Endometrial microvascular endothelial cells (primary cell): ENCODE results near the gene BORCS8. TPM values are rescaled to one million over a fixed set of nuclear protein-coding genes. Genes with fewer than 3 reads are reported as not detected.
"Not testable (repeated sequence)": the region's sequence is repeated elsewhere in the genome, so short reads cannot be mapped to it uniquely, and the experiment has no call there.

Source experiments
- in situ Hi-C: cut with HindIII; loops from 2 replicates; pipeline ENCODE4 v1.10.0; 2017; ENCODE audit warnings: low sequenced_read_pairs, low pct_unique_long_range_greater_than_20kb; ENCODE audit errors: inconsistent ontology term
- total RNA-seq: library from RNA; depleted of rRNA; stranded (reverse); fragments of >200 nt; gene quantifications from one replicate; pipeline ENCODE4 v1.2.3, GENCODE V29; 2015; ENCODE audit errors: inconsistent ontology term

BORCS8 gene
- total RNA-seq, 1 donor from 2014 or later, result 32.5 TPM

DNA sequence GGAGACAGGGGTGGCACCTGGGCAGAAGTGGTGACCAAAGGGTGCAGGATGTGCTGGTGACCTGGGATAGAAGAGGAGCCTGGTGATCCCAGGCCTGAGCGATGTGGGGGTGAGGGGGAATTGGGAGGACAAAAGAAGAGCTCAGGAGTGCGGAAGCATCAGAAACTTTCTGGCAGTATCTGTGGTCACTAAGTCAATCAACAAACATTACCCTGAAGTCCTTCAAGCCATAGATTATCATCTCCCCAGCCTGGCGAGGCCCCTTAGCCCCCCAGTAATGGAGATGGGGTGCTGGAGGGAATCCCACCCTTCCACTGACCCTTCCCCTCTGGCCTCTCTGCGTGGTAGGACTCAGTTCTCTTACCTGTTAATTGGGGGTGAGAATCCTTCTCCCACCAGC is 32.4 kb downstream of the BORCS8 start:
- in situ Hi-C loops, result no loop called here

DNA sequence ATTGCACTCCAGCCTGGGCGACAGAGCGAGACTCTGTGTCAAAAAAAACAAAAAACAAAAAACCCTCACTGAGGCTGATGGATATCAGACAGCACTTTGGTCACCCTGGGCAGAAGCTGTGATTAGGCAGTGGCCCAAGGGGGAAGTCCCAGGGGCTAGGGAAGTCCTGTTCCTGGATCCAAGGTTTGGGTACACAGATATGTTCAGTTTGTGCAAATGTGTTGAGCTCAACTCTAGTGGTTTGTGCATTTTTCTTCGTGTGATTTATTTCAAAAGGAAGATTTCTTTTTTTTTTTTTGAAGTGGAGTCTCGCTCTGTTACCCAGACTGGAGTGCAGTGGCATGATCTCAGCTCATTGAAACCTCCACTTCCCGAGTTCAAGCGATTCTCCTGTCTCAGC is 34.1 kb downstream of the BORCS8 start:
- in situ Hi-C loops, result no loop called here

DNA sequence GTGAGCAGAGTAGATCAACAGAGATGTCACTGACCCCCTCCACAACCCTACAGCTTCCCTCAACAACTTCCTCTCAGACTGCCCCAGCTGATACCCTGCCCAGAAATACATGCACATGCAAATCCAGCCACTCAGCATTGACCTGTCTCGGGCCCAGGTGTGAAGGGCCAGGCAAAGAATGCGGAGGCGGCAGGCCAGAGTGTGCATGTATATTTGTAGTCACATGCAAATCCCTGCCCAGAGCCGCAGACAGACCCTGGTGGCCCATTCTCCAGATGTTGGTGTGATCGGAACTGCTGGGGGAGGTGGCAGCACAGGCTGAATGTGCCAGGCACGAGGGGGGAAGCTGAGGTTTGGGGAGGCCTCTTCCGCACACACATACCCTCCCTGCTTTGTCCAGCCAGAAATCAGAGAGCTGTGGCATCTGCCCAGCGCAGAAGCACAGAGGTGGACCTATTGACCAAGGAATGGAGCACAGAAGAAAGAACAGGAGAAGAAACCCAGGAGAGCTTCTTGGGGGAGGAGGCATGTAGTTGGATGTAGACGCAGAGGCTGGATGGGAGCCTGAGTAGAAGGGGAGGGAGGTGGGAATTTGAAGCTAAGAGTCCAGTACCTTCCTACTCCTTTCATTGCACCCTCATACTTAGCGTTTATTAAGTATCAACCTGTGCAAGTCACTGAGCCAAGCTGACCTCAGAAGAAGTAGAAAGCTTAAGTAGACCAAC is 36.3 kb downstream of the BORCS8 start:
- in situ Hi-C loops, result no loop called here

DNA sequence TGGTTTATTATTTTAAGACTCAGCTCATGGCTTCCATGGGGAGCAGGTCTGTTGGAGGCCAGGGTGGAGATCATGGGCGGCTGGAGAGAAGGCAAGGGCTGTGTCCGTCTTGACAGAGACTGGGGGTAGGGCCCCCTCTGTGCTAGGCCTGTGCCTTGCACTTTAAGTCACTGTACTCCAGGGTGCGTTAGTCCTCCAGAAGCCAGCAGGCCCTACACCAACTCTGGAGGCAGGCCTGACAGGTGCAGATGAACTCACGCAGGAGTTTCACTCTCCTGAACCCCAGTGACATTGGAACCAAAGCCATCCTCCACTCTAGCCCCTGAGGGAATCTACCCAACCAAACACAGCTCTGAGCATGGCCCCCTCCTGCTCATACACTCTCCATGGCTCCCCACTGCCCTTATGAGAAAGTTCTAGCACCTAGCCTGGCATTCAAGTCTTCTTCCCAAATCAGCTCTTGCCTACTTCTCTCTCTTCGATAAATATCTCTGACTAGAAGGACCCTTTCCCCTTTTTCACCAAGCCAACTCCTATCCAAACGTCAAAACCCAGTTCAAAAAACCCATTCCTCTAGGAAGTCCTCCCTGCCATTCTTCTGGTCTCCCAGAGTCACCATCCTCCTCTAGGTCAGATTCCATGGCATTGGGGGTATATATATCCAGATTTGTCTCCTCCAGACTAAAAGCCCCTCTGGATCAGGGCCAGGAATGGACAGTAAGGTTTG is 37.0 kb downstream of the BORCS8 start:
- in situ Hi-C loops, result no loop called here

DNA sequence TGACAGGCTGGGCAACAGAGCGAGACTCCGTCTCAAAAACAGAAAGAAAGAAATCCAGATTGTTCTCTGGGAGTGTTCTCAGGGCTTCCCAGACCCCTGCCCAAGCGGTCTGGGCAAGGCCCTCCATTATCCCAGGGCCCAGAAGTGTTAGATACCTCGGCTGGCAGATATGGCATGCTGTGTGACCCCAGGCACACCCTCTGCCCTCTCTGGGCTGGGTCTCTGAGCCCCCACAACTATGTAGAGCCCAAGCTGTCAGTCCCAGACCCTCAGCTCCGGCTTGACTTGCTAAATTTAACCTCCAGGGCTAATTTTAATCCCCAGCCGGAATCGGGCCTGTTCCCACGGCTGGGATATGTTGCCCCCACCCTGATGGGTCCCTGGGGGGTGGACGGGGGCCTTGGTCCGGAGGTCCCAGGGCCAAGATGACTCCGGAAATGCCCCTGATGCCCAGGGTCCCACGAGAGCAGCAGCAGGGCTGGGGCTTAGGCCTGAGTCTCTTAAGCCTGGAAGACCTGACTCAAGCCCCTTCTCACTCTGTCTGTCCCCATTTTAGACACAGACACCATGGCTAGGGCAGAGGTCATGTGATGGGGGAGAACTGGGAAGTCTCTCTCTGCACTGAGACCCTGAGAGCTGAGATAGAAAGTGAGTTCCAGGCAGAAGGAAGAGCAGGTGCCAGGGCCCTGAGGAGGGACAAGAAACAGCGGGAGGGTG is 39.1 kb downstream of the BORCS8 start:
- in situ Hi-C loops, result no loop called here

DNA sequence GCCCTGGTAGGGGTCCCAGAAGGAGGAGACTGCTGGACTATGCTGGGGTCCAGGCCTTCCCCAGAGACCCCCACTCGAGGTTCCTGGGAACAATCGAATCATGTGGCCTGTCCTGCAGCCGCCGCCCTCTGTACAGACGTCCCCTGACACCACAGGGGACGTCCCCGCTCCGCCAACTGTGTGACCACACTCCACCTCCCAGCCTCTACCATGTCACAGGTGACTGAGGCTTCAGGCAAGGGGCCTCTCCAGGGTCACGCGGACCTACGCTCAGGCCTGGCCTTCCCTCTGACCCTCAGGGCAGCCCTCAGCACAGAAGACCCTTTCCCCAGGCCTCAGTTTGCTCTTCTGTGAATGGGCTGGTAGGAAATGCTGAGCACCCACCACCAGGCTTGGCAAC is 40.5 kb downstream of the BORCS8 start:
- in situ Hi-C loops, result no loop called here

DNA sequence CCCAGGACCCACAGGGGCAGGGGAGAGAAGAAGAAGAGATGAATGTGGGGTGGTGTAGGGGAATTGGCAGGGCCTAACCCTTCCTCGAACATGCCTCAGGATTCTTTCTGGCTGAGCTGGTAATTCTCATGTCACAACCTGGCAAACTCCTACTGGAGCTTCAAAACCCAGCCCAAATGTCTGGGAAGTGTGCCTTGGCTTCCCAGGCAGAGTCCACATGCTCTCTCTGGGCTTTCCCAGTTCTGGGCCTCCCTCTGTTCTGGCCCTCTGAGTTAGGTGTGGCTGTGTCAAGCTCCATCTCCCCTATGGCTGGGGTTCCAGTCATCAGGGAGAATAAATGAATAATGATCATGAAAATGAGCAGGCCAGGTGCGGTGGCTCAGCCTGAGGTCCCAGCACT is 42.5 kb downstream of the BORCS8 start:
- in situ Hi-C loops, result no loop called here

DNA sequence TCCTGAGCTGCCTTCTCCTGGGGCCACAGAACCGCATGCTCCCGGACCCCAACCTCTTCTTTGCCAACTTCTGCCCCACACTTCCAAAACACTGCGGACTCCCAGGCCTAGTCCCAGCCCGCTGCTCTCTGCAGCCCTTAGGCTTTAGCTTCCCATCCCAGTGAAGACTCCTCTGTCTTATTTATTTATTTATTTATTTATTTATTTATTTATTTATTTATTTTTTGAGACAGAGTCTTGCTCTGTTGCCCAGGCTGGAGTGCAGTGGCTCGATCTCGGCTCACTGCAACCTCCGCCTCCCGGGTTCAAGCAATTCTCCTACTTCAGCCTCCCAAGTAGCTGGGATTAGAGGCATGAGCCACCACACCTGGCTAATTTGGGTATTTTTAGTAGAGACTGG is 43.4 kb downstream of the BORCS8 start:
- in situ Hi-C loops, result not testable (repeated sequence)

DNA sequence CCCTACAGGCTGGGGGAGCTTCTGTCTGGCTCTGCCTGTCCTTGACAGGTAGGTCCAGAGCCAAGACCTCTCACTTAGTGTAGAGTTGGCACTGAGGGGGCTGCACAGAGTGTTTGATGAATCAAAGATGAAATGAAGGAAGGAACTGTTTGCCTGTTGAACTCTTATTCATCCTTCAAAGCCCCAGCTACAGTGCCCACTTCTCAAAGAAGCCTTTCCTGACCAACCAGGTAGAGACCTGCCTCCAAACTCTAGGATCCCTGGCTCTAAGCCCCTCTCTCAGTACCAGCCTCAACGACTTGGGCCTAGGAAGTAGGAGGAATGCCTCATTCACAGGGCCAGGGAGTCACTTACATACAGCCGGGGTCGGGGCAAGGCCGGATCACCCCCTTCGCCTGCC is 44.6 kb downstream of the BORCS8 start:
- in situ Hi-C loops, result no loop called here

DNA sequence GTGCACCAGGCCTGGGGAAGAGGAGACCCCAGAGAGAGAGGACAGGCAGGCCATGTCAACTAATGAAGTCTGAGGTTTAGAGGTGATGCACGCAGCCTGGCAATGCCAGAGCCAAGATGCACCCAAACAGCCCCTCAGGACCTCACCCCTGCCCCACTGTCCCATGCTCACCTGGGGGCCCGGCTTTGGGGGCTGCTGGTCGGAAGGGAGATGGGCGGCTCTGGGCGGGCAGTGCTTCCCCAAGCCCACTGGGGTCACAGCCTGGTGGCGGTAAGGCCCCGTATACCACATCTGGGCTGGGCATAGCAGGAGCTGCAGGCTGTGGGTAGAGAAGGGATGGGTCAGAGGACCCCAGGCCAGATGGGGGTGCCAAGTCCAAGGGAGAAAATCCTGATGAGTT is 45.1 kb downstream of the BORCS8 start:
- in situ Hi-C loops, result no loop called here

DNA sequence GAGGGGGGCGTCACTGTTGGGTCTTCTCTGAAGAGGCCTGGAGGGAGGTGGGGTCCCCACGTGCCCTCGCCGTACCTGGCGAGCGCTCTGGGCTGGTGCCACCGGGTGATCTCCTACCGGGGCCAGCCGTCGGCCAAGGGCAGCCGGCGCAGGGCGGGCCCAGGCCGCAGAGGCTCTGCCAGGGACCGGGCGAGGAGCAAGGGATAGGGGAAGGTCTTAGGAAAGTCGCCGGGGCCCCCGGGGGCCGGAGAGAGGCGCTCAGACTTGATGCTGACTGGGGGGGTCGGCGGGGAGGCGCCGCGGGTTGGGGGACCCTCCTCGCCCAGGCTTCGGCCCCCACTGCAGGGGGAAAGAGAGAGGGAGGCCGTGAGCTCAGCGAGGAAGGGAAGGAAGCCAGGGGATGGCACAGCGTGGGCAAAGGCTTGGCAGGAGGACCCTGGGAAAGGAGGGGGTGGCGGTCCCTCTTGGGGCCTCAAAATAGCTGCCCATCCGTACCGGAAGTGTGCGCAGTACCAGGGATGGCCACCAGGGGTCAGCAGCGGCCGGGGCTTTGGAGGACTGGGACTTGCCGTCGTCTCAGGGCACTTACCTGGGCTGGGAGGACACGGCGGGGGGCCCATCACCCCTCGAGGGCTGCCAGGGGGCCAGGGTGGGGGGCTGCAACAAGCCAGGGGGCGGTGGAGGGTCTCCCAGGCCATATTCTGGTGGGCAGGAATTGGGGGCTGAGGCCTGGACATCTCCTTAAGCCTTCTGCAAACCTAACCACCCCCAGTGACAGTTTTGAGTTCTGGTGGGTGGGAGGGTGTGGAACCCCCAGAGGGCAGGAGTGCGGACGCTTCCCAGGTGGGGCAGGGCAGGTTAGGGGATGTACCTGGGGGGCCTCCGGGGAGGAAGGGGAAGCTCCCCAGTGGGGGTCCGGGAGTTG is 46.0 kb downstream of the BORCS8 start:
- in situ Hi-C loops, result no loop called here

DNA sequence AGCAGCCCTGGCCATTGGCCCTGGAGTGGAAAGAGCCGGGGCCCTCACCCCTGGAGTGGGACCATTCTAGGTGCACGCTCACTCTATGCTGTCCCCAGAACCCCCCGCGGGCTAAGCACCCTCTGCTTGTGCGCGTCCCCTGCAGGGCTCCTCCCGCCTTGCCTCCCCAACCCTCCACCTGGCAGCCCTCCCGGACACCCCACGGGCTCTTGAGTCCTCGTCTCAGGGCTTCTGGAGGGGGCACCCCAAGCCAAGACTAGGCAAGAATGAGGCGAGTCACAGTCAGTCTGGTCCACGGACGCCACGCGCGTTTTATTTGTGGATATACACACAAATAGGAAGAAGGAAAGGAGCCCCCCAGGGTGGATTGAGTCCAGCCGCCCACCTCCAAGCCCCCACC is 46.7 kb downstream of the BORCS8 start:
- in situ Hi-C loops, result no loop called here

DNA sequence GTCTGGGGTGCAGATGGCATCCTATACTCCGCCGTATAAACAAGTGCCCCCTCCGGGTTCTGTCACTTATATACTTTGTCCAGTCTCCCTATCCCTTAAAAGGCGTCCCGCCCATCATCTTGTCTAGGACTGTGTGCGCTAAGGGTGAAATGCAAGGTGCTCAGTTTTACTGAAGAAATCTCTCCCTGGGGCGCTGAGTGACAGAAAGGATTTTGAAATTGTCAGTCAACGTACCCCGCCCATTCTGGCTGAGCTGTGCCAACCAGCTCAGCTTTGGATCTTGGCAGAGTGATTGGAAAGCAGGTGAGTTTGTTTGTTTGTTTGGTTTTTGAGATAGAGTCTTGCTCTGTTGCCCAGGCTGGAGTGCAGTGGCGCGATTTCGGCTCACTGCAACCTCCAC is 49.6 kb downstream of the BORCS8 start:
- in situ Hi-C loops, result no loop called here

DNA sequence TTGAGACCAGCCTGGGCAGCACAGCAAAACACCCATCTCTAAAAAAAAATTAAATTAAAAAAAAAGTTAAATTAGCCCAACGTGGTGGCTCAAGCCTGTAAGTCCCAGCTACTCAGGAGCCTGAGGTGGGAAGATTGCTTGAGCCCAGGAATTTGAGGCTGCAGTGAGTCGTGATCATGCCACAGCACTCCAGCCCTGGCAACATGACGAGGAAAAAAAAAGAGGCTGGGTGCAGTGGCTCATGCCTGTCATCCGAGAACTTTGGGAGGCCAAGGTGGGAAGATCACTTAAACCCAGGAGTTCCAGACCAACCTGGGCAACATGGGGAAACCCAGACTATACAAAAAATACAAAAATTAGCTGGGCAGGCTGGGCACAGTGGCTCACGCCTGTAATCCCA is 51.5 kb downstream of the BORCS8 start:
- in situ Hi-C loops, result no loop called here

DNA sequence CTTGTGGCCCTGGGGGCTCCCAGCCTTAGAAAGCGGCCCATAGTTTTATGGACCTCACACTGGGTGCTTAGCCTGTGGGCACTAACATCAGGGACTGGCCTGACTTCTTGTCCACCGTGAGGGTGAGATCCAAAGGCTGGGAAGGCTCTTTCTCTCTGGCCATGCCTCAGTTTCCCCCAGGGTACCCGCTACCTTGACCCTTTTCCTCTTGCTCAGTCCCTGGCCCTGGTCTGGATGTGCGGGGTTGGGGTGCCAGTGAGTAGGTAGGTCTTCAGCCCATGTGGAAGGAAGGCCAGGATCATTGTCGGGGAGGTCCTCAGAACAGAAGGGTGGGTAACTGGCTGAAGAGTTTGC is 52.1 kb downstream of the BORCS8 start:
- in situ Hi-C loops, result no loop called here

DNA sequence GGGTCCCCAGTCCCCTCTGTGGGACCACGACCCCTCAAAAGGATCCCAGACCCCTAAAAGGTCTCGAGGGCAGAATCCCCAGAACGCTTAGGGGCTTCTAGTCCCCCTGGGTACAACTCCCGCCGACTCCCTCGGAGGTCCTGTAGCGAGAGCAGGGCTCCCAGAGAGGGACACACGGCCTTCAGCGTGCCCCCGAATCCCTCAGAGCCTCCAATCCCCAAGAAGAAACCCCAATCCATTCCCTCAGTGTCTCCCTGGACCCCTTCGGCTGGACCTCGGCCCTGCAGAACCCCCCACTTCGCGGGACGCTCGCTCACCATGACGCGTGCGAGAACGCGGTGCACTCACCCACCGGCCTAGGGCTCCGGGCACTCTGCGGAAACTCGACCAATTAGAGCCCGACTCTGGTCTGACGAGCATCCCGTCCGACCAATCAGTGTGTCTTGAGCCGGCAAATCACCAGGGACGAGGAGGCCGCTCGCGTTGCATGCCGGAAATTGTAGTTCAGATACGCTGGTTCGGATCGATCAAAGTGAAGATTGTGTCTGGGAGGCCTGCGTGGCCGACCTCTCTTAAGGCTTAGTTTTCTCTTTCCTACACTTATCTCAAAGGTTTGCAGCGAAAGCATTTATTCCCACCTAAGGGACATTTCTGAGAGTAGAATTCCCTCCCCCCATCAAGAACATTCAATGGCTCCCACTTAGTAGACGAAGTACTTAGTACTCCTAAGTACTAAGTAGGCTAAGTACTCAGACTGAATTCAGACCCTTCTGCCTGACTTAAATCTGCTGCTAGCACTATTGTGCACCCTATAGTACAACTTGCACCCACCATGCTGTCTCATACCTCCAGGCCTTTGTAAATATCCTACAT is 53.6 kb downstream of the BORCS8 start, which contains the start of gene TMEM161A:
TSS of gene TMEM161A (minus strand) at position 370 of the 873 bp plus-strand sequence. CDS start at position 320, 50 bp downstream.
- in situ Hi-C loops, result no loop called here

DNA sequence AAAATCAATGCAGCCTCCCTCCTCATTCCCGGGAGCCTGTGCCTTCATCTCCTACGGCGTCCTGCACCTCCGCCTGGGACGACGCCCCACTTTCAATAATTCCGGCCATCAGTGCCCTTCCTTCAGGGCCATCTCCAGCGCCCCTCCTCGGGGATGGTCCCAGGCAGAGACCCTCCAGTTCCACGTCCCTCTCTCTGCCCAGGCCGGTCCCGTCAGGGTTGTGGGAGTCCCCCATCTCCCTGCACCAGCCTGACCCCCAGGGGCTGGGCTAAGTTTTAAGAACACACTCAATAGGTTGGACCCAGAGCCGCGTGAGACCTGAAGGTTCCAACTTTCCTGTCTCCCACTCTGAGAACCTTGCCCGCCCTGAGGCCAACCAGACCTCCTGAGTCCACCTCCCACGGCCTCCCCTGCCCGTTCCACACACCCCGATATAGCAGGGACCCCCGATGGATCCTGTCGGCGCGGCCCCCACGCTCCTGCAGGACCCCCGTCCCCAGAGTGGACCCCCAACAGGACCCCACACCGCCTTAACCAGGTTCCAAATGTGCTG is 54.3 kb downstream of the BORCS8 start:
- in situ Hi-C loops, result no loop called here

DNA sequence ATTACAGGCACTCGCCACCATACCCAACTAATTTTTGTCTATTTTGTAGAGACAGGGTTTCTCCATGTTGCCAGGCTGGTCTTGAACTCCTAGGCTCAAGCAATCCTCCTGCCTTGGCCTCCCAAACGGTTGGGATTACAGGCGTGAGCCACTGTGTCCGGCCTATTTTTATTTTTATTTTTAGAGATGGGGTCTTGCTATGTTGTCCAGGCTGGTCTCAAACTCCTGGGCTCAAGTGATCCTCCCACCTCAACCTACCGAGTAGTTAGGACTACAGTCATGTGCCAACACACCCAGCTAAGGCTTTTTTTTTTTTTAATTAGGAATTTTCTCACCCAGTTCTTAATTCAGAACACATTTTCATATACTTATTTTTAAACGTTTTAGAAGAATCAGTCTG is 56.2 kb downstream of the BORCS8 start:
- in situ Hi-C loops, result not testable (repeated sequence)
